ENCODE results near the gene MTMR10.

- TF ChIP-seq POLR2A (IDR thresholded peaks at IDR 0.05) (no peak), CTCF (IDR thresholded peaks at IDR 0.05) (no peak)
Observed at GRCh38 chr15:30889196-30889595, 102.2 kb downstream of the MTMR10 start.

Data from heart left ventricle (tissue), 13 donors.